ENCODE results near the gene PARD3. TPM values are rescaled to one million over a fixed set of nuclear protein-coding genes. Genes with fewer than 3 reads are reported as not detected.

PARD3 gene
- polyA plus RNA-seq, 3 donors: 0.51 TPM; not detected in 2

GRCh38 chr10:34808801-34809745, 6.0 kb downstream of the PARD3 start:
- H3K9ac ChIP-seq (ENCODE audit: insufficient read depth, low read length, poor library complexity, severe bottlenecking): no peak overlapping the region
- no peak overlapping the region for H3K4me3 ChIP-seq (replicated peaks in 1 of 3; ENCODE audit: low read depth in 2 of 3, low read length in 3 of 3)
- H3K9me3 Mint-ChIP-seq: peaks cover 0 to 3% (median 0%) of the 10 kb centered on the region in 7 donors
- peaks cover 43 to 62% (median 55%) of the 10 kb centered on the region in 3 donors for H3K27me3 Mint-ChIP-seq (ENCODE audit: low read depth in 3 of 3)
- no peak overlapping the region for H3K27ac ChIP-seq (ENCODE audit: low read depth in 1 of 2, low read length in 2 of 2)
- H3K4me1 Mint-ChIP-seq: no peaks in the 10 kb centered on the region
- H3K79me2 ChIP-seq (ENCODE audit: insufficient read depth, low read length): no peaks in the 10 kb centered on the region
- H3K36me3 ChIP-seq (replicated peaks in 1 of 2; ENCODE audit: control insufficient read depth in 1 of 2, insufficient read depth in 2 of 2, low read length in 2 of 2): no peaks in the 10 kb centered on the region
- H3K4me1 ChIP-seq (ENCODE audit: control insufficient read depth in 1 of 2, insufficient read depth in 2 of 2, low read length in 2 of 2): no peaks in the 10 kb centered on the region
- no peak overlapping the region for H3K27ac Mint-ChIP-seq
- no peaks in the 10 kb centered on the region for H3K36me3 Mint-ChIP-seq
- peaks cover 25 to 43% of the 10 kb centered on the region in 2 donors for H3K27me3 ChIP-seq (ENCODE audit: control insufficient read depth in 2 of 2, insufficient read depth in 2 of 2, low read length in 2 of 2)
- intact Hi-C loops (cut with micrococcal nuclease): no loop called here
- DNase-seq: no peak
- H3K9me3 ChIP-seq (replicated peaks in 1 of 2; ENCODE audit: control insufficient read depth in 1 of 2, insufficient read depth in 1 of 2, low read length in 2 of 2): peaks cover 0 to 5% of the 10 kb centered on the region in 2 donors
- no peak overlapping the region for H3K4me2 ChIP-seq (replicated peaks; ENCODE audit: extremely low read depth, low read length, poor library complexity, severe bottlenecking)
- no peak for TF ChIP-seq CTCF (IDR thresholded peaks at IDR 0.05)
- no peak overlapping the region for H2AFZ ChIP-seq (ENCODE audit: insufficient read depth, low read depth, low read length, poor library complexity, severe bottlenecking)
- WGBS (ENCODE audit: insufficient coverage): 51% methylated on average over 13 of the region's 19 CpGs
- peak overlapping the region in 1 of 2 donors; percentile 40 for H3K4me3 Mint-ChIP-seq
- H4K20me1 ChIP-seq (ENCODE audit: insufficient read depth, low read length): no peaks in the 10 kb centered on the region

- H3K9me3 Mint-ChIP-seq: no peaks in the 10 kb centered on the region
- Histone ChIP-seq H3K9ac (ENCODE audit: insufficient read depth, low read length, poor library complexity, severe bottlenecking) (no peak overlapping the region), H2AFZ (ENCODE audit: insufficient read depth, low read depth, low read length, poor library complexity, severe bottlenecking) (no peak overlapping the region), H3K36me3 (replicated peaks in 1 of 2; ENCODE audit: control insufficient read depth in 1 of 2, insufficient read depth in 2 of 2, low read length in 2 of 2) (no peaks in the 10 kb centered on the region), H3K9me3 (replicated peaks in 1 of 2; ENCODE audit: control insufficient read depth in 1 of 2, insufficient read depth in 1 of 2, low read length in 2 of 2) (no peaks in the 10 kb centered on the region), H3K4me1 (ENCODE audit: control insufficient read depth in 1 of 2, insufficient read depth in 2 of 2, low read length in 2 of 2) (no peaks in the 10 kb centered on the region), H4K20me1 (ENCODE audit: insufficient read depth, low read length) (no peaks in the 10 kb centered on the region), H3K27me3 (ENCODE audit: control insufficient read depth in 2 of 2, insufficient read depth in 2 of 2, low read length in 2 of 2) (peaks cover 20 to 36% of the 10 kb centered on the region in 2 donors), H3K27ac (ENCODE audit: low read depth in 1 of 2, low read length in 2 of 2) (no peak overlapping the region), H3K4me2 (replicated peaks; ENCODE audit: extremely low read depth, low read length, poor library complexity, severe bottlenecking) (no peak overlapping the region), H3K4me3 (replicated peaks in 1 of 3; ENCODE audit: low read depth in 2 of 3, low read length in 3 of 3) (no peak overlapping the region), H3K79me2 (ENCODE audit: insufficient read depth, low read length) (no peaks in the 10 kb centered on the region)
- intact Hi-C loops (cut with micrococcal nuclease): no loop called here
- TF ChIP-seq CTCF (IDR thresholded peaks at IDR 0.05): no peak
- H3K27me3 Mint-ChIP-seq (ENCODE audit: low read depth in 3 of 3): peaks cover 37 to 54% (median 50%) of the 10 kb centered on the region in 3 donors
- H3K27ac Mint-ChIP-seq: no peak overlapping the region
- H3K4me3 Mint-ChIP-seq: no peak overlapping the region
- no peaks in the 10 kb centered on the region for H3K36me3 Mint-ChIP-seq
- 100% methylated on average over 2 of the region's 4 CpGs for WGBS (ENCODE audit: insufficient coverage)
- DNase-seq: no peak
- no peaks in the 10 kb centered on the region for H3K4me1 Mint-ChIP-seq
These were observed 6.8 kb downstream of the PARD3 start for GRCh38 chr10:34808336-34808735.

Data from CD14-positive monocyte (primary cell).